Glomerular visceral epithelial cell (primary cell): ENCODE data around the gene CLMN.
"Not testable (repeated sequence)": the region's sequence is repeated elsewhere in the genome, so short reads cannot be mapped to it uniquely, and the experiment has no call there.

Experiments used
- DNase-seq: peaks from one replicate; pipeline ENCODE4 v3.0.0-alpha.2; 2016; ENCODE audit errors: extremely low spot score

The CLMN gene

GRCh38 chr14:95287176-95287754 lies 32.4 kb downstream of the CLMN start:
- no peak for DNase-seq

DNA sequence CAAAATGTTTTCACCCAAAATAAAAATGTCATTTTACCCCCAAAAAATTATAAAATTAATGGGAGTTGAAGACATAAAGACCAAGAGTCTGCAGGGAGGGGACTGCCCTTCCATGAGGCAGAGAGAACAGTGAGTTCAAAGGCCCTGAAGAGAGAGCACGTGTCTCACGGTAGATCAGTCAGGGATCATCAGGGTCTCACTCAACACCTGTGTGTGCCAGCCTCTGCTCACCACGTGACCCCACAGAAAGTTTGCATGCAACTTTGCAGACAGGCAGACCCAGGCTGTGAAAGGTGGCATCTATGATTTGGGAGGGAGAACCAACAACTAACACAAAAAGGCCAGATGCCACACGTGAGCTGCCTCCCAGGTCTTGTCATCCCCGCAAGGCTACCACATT lies 33.1 kb downstream of the CLMN start:
- DNase-seq: no peak

GRCh38 chr14:95285566-95285965 lies 34.1 kb downstream of the CLMN start:
- DNase-seq: no peak

- not testable (repeated sequence) for DNase-seq
Observed at GRCh38 chr14:95283802-95284201, 35.9 kb downstream of the CLMN start.

DNA sequence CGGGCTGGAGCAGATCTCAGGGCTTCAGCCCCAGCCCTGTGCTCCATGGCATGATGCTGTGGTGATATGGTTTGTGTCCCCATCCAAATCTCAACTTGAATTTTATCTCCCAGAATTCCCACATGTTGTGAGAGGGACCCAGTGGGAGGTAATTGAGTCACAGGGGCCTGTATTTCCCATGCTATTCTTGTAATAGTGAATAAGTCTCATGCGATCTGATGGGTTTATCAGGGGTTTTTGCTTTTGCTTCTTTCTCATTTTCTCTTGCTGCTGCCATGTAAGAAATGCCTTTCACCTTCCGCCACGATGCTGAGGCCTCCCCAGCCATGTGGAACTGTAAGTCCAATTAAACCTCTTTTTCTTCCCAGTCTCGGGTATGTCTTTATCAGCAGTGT lies 36.7 kb downstream of the CLMN start:
- DNase-seq: not testable (repeated sequence)

- DNase-seq: no peak
Observed at GRCh38 chr14:95282354-95282985, 37.2 kb downstream of the CLMN start.

DNA sequence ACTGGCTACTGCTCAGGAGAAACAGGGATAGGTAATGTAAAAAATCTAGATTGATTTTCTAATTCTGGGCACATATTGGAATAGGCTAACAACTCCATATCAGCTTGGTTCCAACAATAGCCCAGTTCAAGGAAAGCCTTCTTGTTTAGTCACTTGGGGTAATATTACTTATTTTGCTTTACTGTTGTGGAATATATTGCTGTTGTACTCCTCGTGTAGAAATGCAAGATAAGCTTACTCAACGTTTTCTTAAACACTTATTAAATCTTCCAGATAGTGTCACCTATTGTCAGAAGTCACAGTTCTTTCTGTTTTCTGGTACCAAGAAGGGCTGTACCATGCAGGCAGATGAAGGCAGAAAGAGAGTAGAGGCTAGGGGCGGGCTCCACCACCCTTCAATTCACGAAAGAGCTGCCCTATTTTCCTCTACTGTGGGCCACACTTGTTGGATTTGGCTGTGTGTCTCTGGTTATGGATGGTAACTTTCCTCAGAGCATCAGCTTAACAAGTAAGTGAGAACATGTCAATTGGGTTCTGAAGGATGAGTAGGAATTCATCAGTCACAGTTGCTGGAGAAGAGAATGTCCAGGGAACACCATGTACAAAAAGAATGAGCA lies 38.0 kb downstream of the CLMN start:
- no peak for DNase-seq

DNA sequence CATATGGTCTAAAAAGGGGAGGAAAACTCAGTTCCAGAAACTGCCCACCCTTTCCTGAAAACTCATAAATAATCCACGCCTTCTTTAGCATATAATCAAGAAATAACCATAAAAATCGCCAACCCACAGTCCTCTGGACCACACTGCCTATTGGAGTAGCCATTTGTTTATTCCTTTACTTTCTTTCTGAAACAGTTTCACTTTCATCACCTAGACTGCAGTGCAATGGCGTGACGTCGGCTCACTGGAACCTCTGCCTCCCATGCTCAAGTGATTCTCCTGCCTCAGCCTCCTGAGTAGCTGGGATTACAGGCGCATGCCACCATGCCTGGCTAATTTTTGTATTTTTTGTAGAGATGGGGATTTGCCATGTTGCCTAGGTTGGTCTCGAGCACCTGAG lies 44.2 kb downstream of the CLMN start:
- no peak for DNase-seq

DNA sequence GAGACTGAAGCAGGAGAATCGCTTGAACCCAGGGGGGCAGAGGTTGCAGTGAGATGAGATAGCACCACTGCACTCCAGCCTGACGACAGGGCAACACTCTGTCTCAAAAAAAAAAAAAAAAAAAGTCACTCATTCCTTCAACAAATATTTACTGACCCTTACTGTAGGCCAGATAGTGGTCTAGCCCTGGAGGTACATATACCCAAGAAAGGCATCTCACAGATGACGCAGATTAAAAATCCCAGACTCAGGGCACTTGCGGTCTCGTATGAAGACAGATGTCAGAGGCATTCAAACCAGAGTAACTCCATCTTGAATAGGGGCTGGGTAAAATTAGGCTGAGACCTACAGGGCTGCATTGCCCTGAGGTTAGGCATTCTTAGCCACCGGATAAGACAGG lies 44.8 kb downstream of the CLMN start:
- DNase-seq: no peak

DNA sequence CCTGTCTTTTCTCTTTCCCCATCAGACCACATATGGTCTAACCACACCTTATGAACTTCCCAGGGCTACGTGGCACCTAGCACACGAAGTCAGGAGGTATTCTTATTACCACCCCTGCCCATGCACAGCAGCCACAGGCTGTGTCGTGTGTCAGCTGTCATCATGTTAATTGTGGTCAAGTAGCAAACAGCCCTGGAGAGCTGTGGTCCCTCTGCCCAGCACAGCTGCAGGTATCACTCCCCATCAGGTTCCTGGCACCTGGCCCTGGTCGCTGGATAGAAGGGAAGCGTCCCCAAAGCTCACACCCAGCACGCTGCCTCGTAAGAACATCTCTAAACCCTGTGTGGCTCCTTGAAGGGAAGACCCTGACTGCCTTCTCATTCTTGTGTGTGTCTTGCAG lies 45.4 kb downstream of the CLMN start:
- no peak for DNase-seq

DNA sequence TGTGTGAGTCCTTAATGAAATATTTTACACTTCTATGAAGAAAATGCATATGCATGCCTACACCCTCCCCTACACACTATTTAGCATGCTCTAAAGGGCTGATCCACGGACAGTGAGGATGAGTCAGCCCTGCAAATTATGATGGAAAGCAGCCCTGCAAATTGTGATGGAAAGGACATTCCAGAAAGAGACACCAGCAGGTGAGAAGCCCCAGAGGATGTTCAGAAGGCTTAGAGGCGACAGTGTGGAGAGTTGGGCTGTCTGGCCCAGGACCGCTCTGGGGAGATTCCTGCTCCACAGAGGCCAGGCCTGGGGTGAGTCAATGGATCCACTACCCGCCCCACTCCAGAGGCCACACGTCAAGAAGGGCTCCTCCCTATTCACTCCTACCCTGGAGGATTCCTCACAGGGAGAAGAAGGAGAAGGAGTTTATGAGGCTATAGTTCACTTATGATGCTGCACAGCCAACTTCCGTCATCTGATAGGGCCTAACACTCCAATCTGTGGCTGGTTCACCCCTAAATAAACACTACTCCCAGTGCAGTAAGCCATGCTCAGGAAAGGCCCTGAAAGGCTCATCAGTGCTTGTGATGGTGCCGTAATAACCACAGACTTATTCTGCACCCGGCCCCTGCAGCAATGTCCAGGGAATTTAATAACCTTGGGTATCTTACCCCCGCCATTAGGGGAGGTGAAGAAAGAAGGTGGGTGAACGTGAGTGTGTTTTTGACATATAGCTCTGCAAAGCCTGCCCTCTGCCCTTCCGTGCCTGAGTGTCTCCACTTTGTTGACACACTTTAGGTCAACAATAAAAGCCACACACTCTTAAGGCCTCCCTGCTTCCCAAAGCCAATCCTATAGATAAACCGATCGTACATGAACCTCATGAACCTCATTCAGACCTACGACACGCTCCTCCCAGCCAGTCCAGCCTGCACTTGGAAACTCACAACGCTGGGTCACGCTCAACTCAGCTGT lies 46.4 kb downstream of the CLMN start:
- DNase-seq: peak; percentile 23

GRCh38 chr14:95272057-95272456 lies 47.7 kb downstream of the CLMN start:
- DNase-seq: no peak

- DNase-seq: no peak
Observed at GRCh38 chr14:95270203-95270602, 49.5 kb downstream of the CLMN start.

DNA sequence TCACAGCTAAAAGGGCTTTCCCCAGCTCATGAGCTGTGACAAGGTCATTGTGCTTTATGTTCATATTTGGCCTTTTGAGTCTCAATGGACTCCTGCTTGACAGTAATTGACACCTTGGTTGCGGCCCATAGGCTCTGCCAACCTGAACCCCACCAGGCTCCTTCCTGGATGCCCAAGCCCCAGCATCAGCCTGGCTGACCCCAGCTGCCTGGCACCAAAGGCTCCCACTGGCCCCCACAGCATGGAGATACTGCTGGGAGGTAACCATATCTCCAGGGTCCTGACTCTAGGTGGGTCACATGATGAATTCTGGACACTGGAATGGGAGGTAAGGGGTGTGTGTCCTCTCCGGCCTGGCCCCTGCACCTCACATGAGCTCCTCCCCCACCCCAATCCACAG lies 50.2 kb downstream of the CLMN start:
- DNase-seq: no peak

DNA sequence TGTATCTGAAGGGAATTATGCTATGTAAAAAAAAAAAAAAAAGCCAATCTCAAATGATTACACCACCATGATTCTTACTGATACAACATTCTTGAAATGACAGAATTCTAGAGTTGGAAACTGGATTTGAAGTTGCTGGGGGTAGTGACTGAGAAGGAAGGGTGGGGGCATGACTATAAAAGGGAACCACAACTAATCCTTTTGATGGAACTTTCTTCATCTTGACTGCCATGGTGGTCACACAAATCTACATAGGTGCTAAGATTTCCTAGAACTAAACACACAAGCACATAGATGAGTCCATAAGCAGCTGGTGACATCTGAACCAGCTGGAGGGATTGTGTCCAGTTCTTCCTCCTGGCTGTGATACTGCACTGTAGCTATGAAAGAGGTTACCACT lies 51.4 kb downstream of the CLMN start:
- DNase-seq: no peak

GRCh38 chr14:95267306-95267705 lies 52.4 kb downstream of the CLMN start:
- DNase-seq: no peak

- DNase-seq: peak; percentile 98
Observed at GRCh38 chr14:95265106-95266094, 54.3 kb downstream of the CLMN start.

GRCh38 chr14:95264271-95264973 lies 55.3 kb downstream of the CLMN start:
- no peak for DNase-seq

GRCh38 chr14:95263527-95264231 lies 56.0 kb downstream of the CLMN start:
- DNase-seq: no peak

GRCh38 chr14:95262511-95262891 lies 57.2 kb downstream of the CLMN start:
- no peak for DNase-seq
